ENCODE data around the gene GOLGA6L9.
"Not testable (repeated sequence)": the region's sequence is repeated elsewhere in the genome, so short reads cannot be mapped to it uniquely, and the experiment has no call there.

Gene GOLGA6L9

GRCh38 chr15:82411595-82411994, 18.0 kb upstream of the GOLGA6L9 start:
- H3K27ac Mint-ChIP-seq; H3K9me3 Mint-ChIP-seq; H3K4me1 Mint-ChIP-seq (ENCODE audit: low read depth); H3K4me3 Mint-ChIP-seq; DNase-seq (ENCODE audit: low spot score); H3K36me3 Mint-ChIP-seq (ENCODE audit: low read depth); H3K27me3 Mint-ChIP-seq (ENCODE audit: low read depth): not testable (repeated sequence)

- not testable (repeated sequence) for H3K4me3 Mint-ChIP-seq; H3K4me1 Mint-ChIP-seq (ENCODE audit: low read depth); H3K27ac Mint-ChIP-seq; DNase-seq (ENCODE audit: low spot score); H3K27me3 Mint-ChIP-seq (ENCODE audit: low read depth); H3K36me3 Mint-ChIP-seq (ENCODE audit: low read depth); H3K9me3 Mint-ChIP-seq
Measured at GRCh38 chr15:82414525-82415191, 15.0 kb upstream of the GOLGA6L9 start.

GRCh38 chr15:82420516-82420915, 9.1 kb upstream of the GOLGA6L9 start:
- not testable (repeated sequence) for DNase-seq (ENCODE audit: low spot score); H3K27me3 Mint-ChIP-seq (ENCODE audit: low read depth); H3K4me1 Mint-ChIP-seq (ENCODE audit: low read depth); H3K36me3 Mint-ChIP-seq (ENCODE audit: low read depth); H3K4me3 Mint-ChIP-seq; H3K9me3 Mint-ChIP-seq
- peak overlapping the region; percentile 26 for H3K27ac Mint-ChIP-seq

- not testable (repeated sequence) for H3K36me3 Mint-ChIP-seq (ENCODE audit: low read depth); H3K4me1 Mint-ChIP-seq (ENCODE audit: low read depth); H3K4me3 Mint-ChIP-seq; H3K27me3 Mint-ChIP-seq (ENCODE audit: low read depth); H3K27ac Mint-ChIP-seq; H3K9me3 Mint-ChIP-seq; DNase-seq (ENCODE audit: low spot score)
Measured at GRCh38 chr15:82420966-82421365, 8.7 kb upstream of the GOLGA6L9 start.

- H3K36me3 Mint-ChIP-seq (ENCODE audit: low read depth); H3K4me1 Mint-ChIP-seq (ENCODE audit: low read depth); H3K27ac Mint-ChIP-seq; H3K27me3 Mint-ChIP-seq (ENCODE audit: low read depth); H3K4me3 Mint-ChIP-seq; H3K9me3 Mint-ChIP-seq; DNase-seq (ENCODE audit: low spot score): not testable (repeated sequence)
Measured at GRCh38 chr15:82427117-82427516, 2.5 kb upstream of the GOLGA6L9 start.

GRCh38 chr15:82445420-82445819, 15.8 kb downstream of the GOLGA6L9 start:
- not testable (repeated sequence) for H3K36me3 Mint-ChIP-seq (ENCODE audit: low read depth); H3K4me1 Mint-ChIP-seq (ENCODE audit: low read depth); H3K9me3 Mint-ChIP-seq; H3K27ac Mint-ChIP-seq; H3K27me3 Mint-ChIP-seq (ENCODE audit: low read depth)
- H3K4me3 Mint-ChIP-seq = peak overlapping the region; percentile 12
- DNase-seq (ENCODE audit: low spot score) = peak; percentile 7

GRCh38 chr15:82457336-82457735, 27.7 kb downstream of the GOLGA6L9 start:
- not testable (repeated sequence) for H3K9me3 Mint-ChIP-seq; DNase-seq (ENCODE audit: low spot score); H3K27ac Mint-ChIP-seq; H3K27me3 Mint-ChIP-seq (ENCODE audit: low read depth); H3K4me3 Mint-ChIP-seq; H3K4me1 Mint-ChIP-seq (ENCODE audit: low read depth); H3K36me3 Mint-ChIP-seq (ENCODE audit: low read depth)

GRCh38 chr15:82465629-82466028, 36.0 kb downstream of the GOLGA6L9 start:
- not testable (repeated sequence) for H3K27me3 Mint-ChIP-seq (ENCODE audit: low read depth); H3K9me3 Mint-ChIP-seq; H3K4me3 Mint-ChIP-seq; H3K36me3 Mint-ChIP-seq (ENCODE audit: low read depth); H3K27ac Mint-ChIP-seq; DNase-seq (ENCODE audit: low spot score); H3K4me1 Mint-ChIP-seq (ENCODE audit: low read depth)

GRCh38 chr15:82468205-82468604, 38.6 kb downstream of the GOLGA6L9 start:
- not testable (repeated sequence) for H3K27ac Mint-ChIP-seq; H3K36me3 Mint-ChIP-seq (ENCODE audit: low read depth); DNase-seq (ENCODE audit: low spot score); H3K9me3 Mint-ChIP-seq; H3K27me3 Mint-ChIP-seq (ENCODE audit: low read depth); H3K4me1 Mint-ChIP-seq (ENCODE audit: low read depth); H3K4me3 Mint-ChIP-seq

- not testable (repeated sequence) for H3K9me3 Mint-ChIP-seq; H3K36me3 Mint-ChIP-seq (ENCODE audit: low read depth); H3K27ac Mint-ChIP-seq; H3K4me1 Mint-ChIP-seq (ENCODE audit: low read depth); H3K27me3 Mint-ChIP-seq (ENCODE audit: low read depth); H3K4me3 Mint-ChIP-seq; DNase-seq (ENCODE audit: low spot score)
Measured at GRCh38 chr15:82469381-82469780, 39.8 kb downstream of the GOLGA6L9 start.

GRCh38 chr15:82472269-82472982, 42.8 kb downstream of the GOLGA6L9 start:
- not testable (repeated sequence) for H3K27me3 Mint-ChIP-seq (ENCODE audit: low read depth); H3K36me3 Mint-ChIP-seq (ENCODE audit: low read depth); H3K9me3 Mint-ChIP-seq; H3K4me3 Mint-ChIP-seq; H3K27ac Mint-ChIP-seq; H3K4me1 Mint-ChIP-seq (ENCODE audit: low read depth); DNase-seq (ENCODE audit: low spot score)

GRCh38 chr15:82474596-82475325, 45.1 kb downstream of the GOLGA6L9 start:
- not testable (repeated sequence) for H3K9me3 Mint-ChIP-seq; H3K27me3 Mint-ChIP-seq (ENCODE audit: low read depth); H3K27ac Mint-ChIP-seq; H3K36me3 Mint-ChIP-seq (ENCODE audit: low read depth); H3K4me3 Mint-ChIP-seq; DNase-seq (ENCODE audit: low spot score); H3K4me1 Mint-ChIP-seq (ENCODE audit: low read depth)

GRCh38 chr15:82475345-82475967, 45.8 kb downstream of the GOLGA6L9 start:
- not testable (repeated sequence) for H3K36me3 Mint-ChIP-seq (ENCODE audit: low read depth)

GRCh38 chr15:82476697-82477342, 47.2 kb downstream of the GOLGA6L9 start:
- H3K4me1 Mint-ChIP-seq (ENCODE audit: low read depth); H3K4me3 Mint-ChIP-seq; DNase-seq (ENCODE audit: low spot score); H3K9me3 Mint-ChIP-seq; H3K27me3 Mint-ChIP-seq (ENCODE audit: low read depth); H3K36me3 Mint-ChIP-seq (ENCODE audit: low read depth); H3K27ac Mint-ChIP-seq: not testable (repeated sequence)

More at GRCh38 chr15:82475345-82475967, 45.8 kb downstream of the GOLGA6L9 start:
- not testable (repeated sequence) for H3K27me3 Mint-ChIP-seq (ENCODE audit: low read depth); DNase-seq (ENCODE audit: low spot score); H3K9me3 Mint-ChIP-seq; H3K4me1 Mint-ChIP-seq (ENCODE audit: low read depth); H3K27ac Mint-ChIP-seq; H3K4me3 Mint-ChIP-seq
